COLO668 (cell line): Measurements from ENCODE around the gene ETHE1.

Source experiments
- DNase-seq: peaks from one replicate; lab custom pipeline; 2025; ENCODE audit not compliant: unreplicated experiment; lab: John Stamatoyannopoulos, UW

Gene ETHE1

GRCh38 chr19:43526884-43527859 lies at the start of gene ETHE1:
Gene ETHE1 (minus strand): TSS chr19:43527201. CDS start chr19:43527177, 24 bp downstream.
- DNase-seq: peak; percentile 71

GRCh38 chr19:43575955-43576878 lies 49.2 kb upstream of the ETHE1 start:
- no peak for DNase-seq

GRCh38 chr19:43575156-43575950 lies 48.4 kb upstream of the ETHE1 start, which contains the start of the genes PINLYP and XRCC1:
Gene PINLYP (plus strand): TSS chr19:43575801. CDS start chr19:43577192, 1,391 bp downstream.
Gene XRCC1 (minus strand): TSS chr19:43575527. CDS start chr19:43575458, 69 bp downstream.
- peak; percentile 98 for DNase-seq

GRCh38 chr19:43574424-43575155 lies 47.6 kb upstream of the ETHE1 start:
- no peak for DNase-seq

- DNase-seq: peak; percentile 64
These were observed 45.2 kb upstream of the ETHE1 start for GRCh38 chr19:43572171-43572588.

GRCh38 chr19:43570174-43570791 lies 43.3 kb upstream of the ETHE1 start:
- DNase-seq: peak; percentile 76

- DNase-seq: no peak
These were observed 42.7 kb upstream of the ETHE1 start for GRCh38 chr19:43569657-43570056.

- no peak for DNase-seq
These were observed 37.8 kb upstream of the ETHE1 start for GRCh38 chr19:43564800-43565199.

GRCh38 chr19:43563816-43564457 lies 36.9 kb upstream of the ETHE1 start:
- no peak for DNase-seq

- DNase-seq: no peak
These were observed 35.8 kb upstream of the ETHE1 start for GRCh38 chr19:43562698-43563241.

GRCh38 chr19:43562226-43562697 lies 35.3 kb upstream of the ETHE1 start:
- DNase-seq: no peak

GRCh38 chr19:43561139-43561970 lies 34.4 kb upstream of the ETHE1 start:
- no peak for DNase-seq

GRCh38 chr19:43560687-43561086 lies 33.7 kb upstream of the ETHE1 start:
- DNase-seq: no peak

- peak; percentile 70 for DNase-seq
These were observed 28.3 kb upstream of the ETHE1 start for GRCh38 chr19:43555185-43555770.

- DNase-seq: no peak
These were observed 27.4 kb upstream of the ETHE1 start for GRCh38 chr19:43554317-43554895.

GRCh38 chr19:43553656-43554055 lies 26.7 kb upstream of the ETHE1 start:
- DNase-seq: no peak

GRCh38 chr19:43552616-43553015 lies 25.6 kb upstream of the ETHE1 start:
- no peak for DNase-seq
